Measurements from ENCODE around the gene SCFD2.
"Not testable (repeated sequence)": the region's sequence is repeated elsewhere in the genome, so short reads cannot be mapped to it uniquely, and the experiment has no call there.

SCFD2 gene

GRCh38 chr4:53005808-53006207 lies 360.1 kb downstream of the SCFD2 start:
- DNase-seq: no peak

GRCh38 chr4:53005149-53005546 lies 360.7 kb downstream of the SCFD2 start:
- DNase-seq: no peak

GRCh38 chr4:53004497-53005148 lies 361.2 kb downstream of the SCFD2 start:
- DNase-seq: no peak

GRCh38 chr4:53003959-53004358 lies 361.9 kb downstream of the SCFD2 start:
- DNase-seq: no peak

GRCh38 chr4:53000560-53000959 lies 365.3 kb downstream of the SCFD2 start:
- DNase-seq: no peak

- no peak for DNase-seq
Observed at GRCh38 chr4:52999626-53000025, 366.2 kb downstream of the SCFD2 start.

- no peak for DNase-seq
Observed at GRCh38 chr4:52998413-52998812, 367.4 kb downstream of the SCFD2 start.

- DNase-seq: no peak
Observed at GRCh38 chr4:52997132-52997416, 368.8 kb downstream of the SCFD2 start.

- peak; percentile 17 for DNase-seq
Observed at GRCh38 chr4:52996261-52997131, 369.4 kb downstream of the SCFD2 start.

GRCh38 chr4:52995360-52996030 lies 370.4 kb downstream of the SCFD2 start:
- peak; percentile 30 for DNase-seq

GRCh38 chr4:52994567-52994966 lies 371.3 kb downstream of the SCFD2 start:
- no peak for DNase-seq

- no peak for DNase-seq
Observed at GRCh38 chr4:52993771-52994170, 372.1 kb downstream of the SCFD2 start.

GRCh38 chr4:52992551-52992950 lies 373.3 kb downstream of the SCFD2 start:
- not testable (repeated sequence) for DNase-seq

- DNase-seq: no peak
Observed at GRCh38 chr4:52991472-52991871, 374.4 kb downstream of the SCFD2 start.

- no peak for DNase-seq
Observed at GRCh38 chr4:52990706-52991105, 375.2 kb downstream of the SCFD2 start.

GRCh38 chr4:52989865-52990264 lies 376.0 kb downstream of the SCFD2 start:
- no peak for DNase-seq

GRCh38 chr4:52987392-52988056 lies 378.3 kb downstream of the SCFD2 start:
- DNase-seq: no peak

GRCh38 chr4:52984462-52984881 lies 381.4 kb downstream of the SCFD2 start:
- DNase-seq: peak; percentile 10

GRCh38 chr4:52983563-52984303 lies 382.1 kb downstream of the SCFD2 start:
- peak; percentile 54 for DNase-seq

- no peak for DNase-seq
Observed at GRCh38 chr4:52982946-52983340, 382.9 kb downstream of the SCFD2 start.

- DNase-seq: peak; percentile 30
Observed at GRCh38 chr4:52982255-52982945, 383.5 kb downstream of the SCFD2 start.

Data from EL (cell line).